Upper lobe of left lung (tissue), 6 donors: ENCODE data around the gene NDUFV3. TPM values are rescaled to one million over a fixed set of nuclear protein-coding genes. Genes with fewer than 3 reads are reported as not detected.

Source experiments
- ATAC-seq, 2 donors: fragments of 200-7000 bp; cut with Tn5 transposase; one replicate each; pipeline ENCODE4 v1.9.1; 2022; ENCODE audit warnings: mild to moderate bottlenecking in 2 of 2, moderate library complexity in 2 of 2; ENCODE audit not compliant: low FRiP score in 2 of 2
- DNase-seq, 2 donors: peaks; one replicate each; pipeline ENCODE4 v3.0.0-alpha.2; 2019 to 2020
- H3K27ac ChIP-seq, 4 donors: fragments of 200-600 bp; sonication (generic); one replicate each; pipeline ENCODE4 v1.5.1; 2016 to 2019
- H3K27me3 ChIP-seq, 4 donors: fragments of 200-600 bp; sonication (generic); one replicate each; pipeline ENCODE4 v1.5.1; 2017 to 2019
- H3K36me3 ChIP-seq, 4 donors: fragments of 200-600 bp; sonication (generic); one replicate each; pipeline ENCODE4 v1.5.1; 2016 to 2019
- H3K4me1 ChIP-seq, 4 donors: fragments of 200-600 bp; sonication (generic); one replicate each; pipeline ENCODE4 v1.5.1; 2018 to 2019
- H3K4me3 ChIP-seq, 4 donors: fragments of 200-600 bp; sonication (generic); one replicate each; pipeline ENCODE4 v1.5.1; 2017 to 2019; ENCODE audit warnings: mild to moderate bottlenecking in 2 of 4, moderate library complexity in 1 of 4
- H3K9me3 ChIP-seq, 4 donors: fragments of 200-600 bp; sonication (generic); one replicate each; pipeline ENCODE4 v1.5.1; 2018 to 2019
- EP300 ChIP-seq, 4 donors: sonication (generic); formaldehyde crosslinking; IDR thresholded peaks; one replicate each; pipeline ENCODE4 v1.5.1; 2017; ENCODE audit warnings: antibody characterized with exemption in 4 of 4, control low read depth in 2 of 4
- POLR2A ChIP-seq, 4 donors: fragments of 450-650 bp; IDR thresholded peaks; one replicate each; pipeline ENCODE4 v1.5.1; 2016 to 2017; ENCODE audit warnings: antibody characterized with exemption in 4 of 4, mild to moderate bottlenecking in 2 of 4
- POLR2AphosphoS5 ChIP-seq, 2 donors: sonication (generic); formaldehyde crosslinking; IDR thresholded peaks; one replicate each; pipeline ENCODE4 v1.5.1; 2017; ENCODE audit warnings: antibody characterized with exemption in 2 of 2
- WGBS, 2 donors: methylation state at CpG; one replicate each; pipeline ENCODE4 v1.1.5; 2017 to 2018; 5-methylcytosine and 5-hydroxymethylcytosine counted together
- total RNA-seq, 6 donors: library from RNA; depleted of rRNA in 4 of 6; stranded (reverse); fragments of >200 nt in 4 of 6; gene quantifications; one replicate each; pipeline versions ENCODE4 v1.1.0 to v1.2.1, GENCODE V29; 2016 to 2021
- TF ChIP-seq, protein P1 (sequence below), 6 experiments: fragments of 450-650 bp in 4 of 6; fragments of 200-600 bp in 2 of 6; sonication (generic) in 2 of 6; IDR thresholded peaks; one replicate each; pipeline ENCODE4 v1.5.1; 2016 to 2019; ENCODE audit warnings: antibody characterized with exemption in 6 of 6
- donor health status: DM: no; HTN: no; CAD: no; lungs with moderate emphysema.
- donor health status: DM: no; HTN: yes; CAD: no; lungs with severe emphysema.

NDUFV3 gene
- total RNA-seq, 6 donors from 2014 or later: 33.7 to 97.4 (median 44.9) TPM

DNA sequence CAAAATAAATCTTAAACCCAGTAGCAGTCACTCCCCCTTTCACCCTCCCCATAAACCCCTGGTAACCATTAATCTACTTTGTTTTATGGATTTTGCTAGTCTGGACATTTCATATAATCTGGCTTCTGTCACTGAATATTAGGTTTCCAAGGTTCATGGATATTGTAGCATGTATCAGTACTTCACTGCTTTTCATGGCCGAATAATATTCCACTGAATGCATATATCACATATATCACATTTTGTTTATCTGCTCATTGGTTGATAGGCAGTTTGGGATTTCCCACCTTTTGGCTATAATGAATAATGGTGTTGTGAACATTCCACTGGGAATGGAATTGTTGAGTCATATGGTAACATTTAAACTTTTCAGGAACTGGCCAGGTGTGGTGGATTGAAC is 9.2 kb upstream of the NDUFV3 start:
- Histone ChIP-seq H3K9me3 (no peaks in the 10 kb centered on the region), H3K27ac (no peak overlapping the region), H3K36me3 (no peaks in the 10 kb centered on the region), H3K4me3 (no peak overlapping the region), H3K27me3 (no peaks in the 10 kb centered on the region), H3K4me1 (peaks cover 6 to 12% (median 6%) of the 10 kb centered on the region in 4 donors)
- DNase-seq (no peak), ATAC-seq (no peak)
- 96 to 97% methylated on average over 1 of the region's 1 CpG for WGBS, 2 donors
- TF ChIP-seq, protein P1, sequence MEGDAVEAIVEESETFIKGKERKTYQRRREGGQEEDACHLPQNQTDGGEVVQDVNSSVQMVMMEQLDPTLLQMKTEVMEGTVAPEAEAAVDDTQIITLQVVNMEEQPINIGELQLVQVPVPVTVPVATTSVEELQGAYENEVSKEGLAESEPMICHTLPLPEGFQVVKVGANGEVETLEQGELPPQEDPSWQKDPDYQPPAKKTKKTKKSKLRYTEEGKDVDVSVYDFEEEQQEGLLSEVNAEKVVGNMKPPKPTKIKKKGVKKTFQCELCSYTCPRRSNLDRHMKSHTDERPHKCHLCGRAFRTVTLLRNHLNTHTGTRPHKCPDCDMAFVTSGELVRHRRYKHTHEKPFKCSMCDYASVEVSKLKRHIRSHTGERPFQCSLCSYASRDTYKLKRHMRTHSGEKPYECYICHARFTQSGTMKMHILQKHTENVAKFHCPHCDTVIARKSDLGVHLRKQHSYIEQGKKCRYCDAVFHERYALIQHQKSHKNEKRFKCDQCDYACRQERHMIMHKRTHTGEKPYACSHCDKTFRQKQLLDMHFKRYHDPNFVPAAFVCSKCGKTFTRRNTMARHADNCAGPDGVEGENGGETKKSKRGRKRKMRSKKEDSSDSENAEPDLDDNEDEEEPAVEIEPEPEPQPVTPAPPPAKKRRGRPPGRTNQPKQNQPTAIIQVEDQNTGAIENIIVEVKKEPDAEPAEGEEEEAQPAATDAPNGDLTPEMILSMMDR (IDR thresholded peaks at IDR 0.05): no peak
- no peak for TF ChIP-seq POLR2A (IDR thresholded peaks at IDR 0.05)
- no peak for TF ChIP-seq POLR2AphosphoS5 (IDR thresholded peaks at IDR 0.05)
- no peak for TF ChIP-seq EP300 (IDR thresholded peaks at IDR 0.05)

DNA sequence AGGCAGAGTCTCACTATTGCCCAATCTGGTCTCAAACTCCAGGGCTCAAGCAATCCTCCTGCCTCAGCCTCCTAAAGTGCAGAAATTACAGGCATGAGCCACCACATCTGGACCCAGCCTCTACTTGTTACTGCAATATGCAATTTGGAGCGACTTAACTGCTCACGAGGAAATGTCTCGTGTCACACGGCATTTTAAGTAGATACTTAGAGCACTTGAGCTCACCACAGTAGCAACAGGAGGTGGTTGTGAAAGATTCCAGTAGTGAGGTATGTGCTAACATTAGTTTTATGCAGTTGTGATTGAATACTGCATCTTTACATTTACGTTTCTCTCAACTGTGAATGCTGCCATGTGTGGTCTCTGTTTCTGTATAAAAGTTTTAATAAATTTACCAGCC is 5.8 kb upstream of the NDUFV3 start:
- Histone ChIP-seq H3K4me3 (no peak overlapping the region), H3K9me3 (no peaks in the 10 kb centered on the region), H3K27ac (peak overlapping the region in 1 of 4 donors; percentile 44), H3K27me3 (no peaks in the 10 kb centered on the region), H3K36me3 (no peaks in the 10 kb centered on the region), H3K4me1 (peaks cover 0 to 3% (median 1%) of the 10 kb centered on the region in 4 donors)
- TF ChIP-seq, protein P1 (IDR thresholded peaks at IDR 0.05): no peak
- TF ChIP-seq EP300 (IDR thresholded peaks at IDR 0.05) (peak in 1 of 4 donors; percentile 88), POLR2AphosphoS5 (IDR thresholded peaks at IDR 0.05) (peak in 1 of 2 donors; percentile 42), POLR2A (IDR thresholded peaks at IDR 0.05) (no peak)
- 58 to 74% methylated on average over 5 of the region's 5 CpGs for WGBS, 2 donors
- DNase-seq (peak in 1 of 2 donors; percentile 67), ATAC-seq (peak in 1 of 2 donors; percentile 67)

DNA sequence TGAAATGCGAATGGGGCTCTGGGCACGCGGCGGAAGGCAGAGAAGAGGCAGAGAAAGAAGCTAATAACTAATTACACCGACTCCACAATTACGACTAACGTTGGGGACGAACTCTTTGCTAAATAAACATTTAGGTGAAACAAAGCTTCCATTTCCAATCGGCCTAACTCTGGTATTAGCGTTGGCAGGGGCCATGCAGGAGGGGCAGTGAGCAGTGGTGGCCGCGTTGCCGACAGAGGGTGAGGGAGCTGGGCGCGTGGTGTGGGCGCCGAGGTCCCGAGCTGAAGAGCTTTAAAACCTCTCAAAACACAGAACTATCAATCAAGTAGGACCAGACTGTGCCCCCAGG is 553 bp upstream of the NDUFV3 start:
- 17 to 21% methylated on average over 18 of the region's 18 CpGs for WGBS, 2 donors
- H3K4me1 ChIP-seq: peaks cover 7 to 17% (median 10%) of the 10 kb centered on the region in 4 donors
- ATAC-seq (peak; percentile 21 to 58), DNase-seq (no peak)
- H3K27ac ChIP-seq: peak overlapping the region; percentile 94 to 98 (median 96)
- peaks cover 0 to 12% (median 8%) of the 10 kb centered on the region in 4 donors for H3K36me3 ChIP-seq
- H3K4me3 ChIP-seq: peak overlapping the region; percentile 49 to 97 (median 79)
- H3K9me3 ChIP-seq: no peaks in the 10 kb centered on the region
- no peaks in the 10 kb centered on the region for H3K27me3 ChIP-seq
- TF ChIP-seq POLR2A (IDR thresholded peaks at IDR 0.05): no peak

DNA sequence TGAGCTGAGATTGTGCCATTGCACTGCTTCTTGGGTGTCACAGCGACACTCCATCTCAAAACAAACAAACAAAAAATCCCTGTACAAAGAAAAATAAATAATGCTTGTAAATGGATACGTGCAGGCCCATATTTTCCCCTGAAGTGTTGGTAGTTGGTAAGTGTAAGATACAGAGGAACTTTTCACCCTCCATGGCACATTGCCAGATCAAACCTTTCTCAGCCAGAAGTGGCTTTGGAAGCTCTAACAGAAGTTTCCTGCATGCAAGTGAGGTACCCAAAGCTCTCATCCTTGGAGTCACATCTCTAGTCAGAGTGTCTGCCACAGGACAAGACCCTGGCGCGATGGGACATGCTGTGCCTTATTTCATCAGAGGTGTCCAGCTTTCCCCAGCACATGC is 7.3 kb downstream of the NDUFV3 start:
- peaks cover 0 to 15% (median 1%) of the 10 kb centered on the region in 4 donors for H3K4me1 ChIP-seq
- TF ChIP-seq, protein P1 (IDR thresholded peaks at IDR 0.05): no peak
- TF ChIP-seq POLR2AphosphoS5 (IDR thresholded peaks at IDR 0.05) (no peak), POLR2A (IDR thresholded peaks at IDR 0.05) (no peak), EP300 (IDR thresholded peaks at IDR 0.05) (no peak)
- no peak overlapping the region for H3K27ac ChIP-seq
- WGBS, 2 donors: 84 to 86% methylated on average over 4 of the region's 4 CpGs
- DNase-seq: no peak
- no peaks in the 10 kb centered on the region for H3K9me3 ChIP-seq
- no peak for ATAC-seq
- no peaks in the 10 kb centered on the region for H3K27me3 ChIP-seq
- H3K4me3 ChIP-seq: no peak overlapping the region
- H3K36me3 ChIP-seq: peaks cover 19 to 83% (median 60%) of the 10 kb centered on the region in 4 donors

DNA sequence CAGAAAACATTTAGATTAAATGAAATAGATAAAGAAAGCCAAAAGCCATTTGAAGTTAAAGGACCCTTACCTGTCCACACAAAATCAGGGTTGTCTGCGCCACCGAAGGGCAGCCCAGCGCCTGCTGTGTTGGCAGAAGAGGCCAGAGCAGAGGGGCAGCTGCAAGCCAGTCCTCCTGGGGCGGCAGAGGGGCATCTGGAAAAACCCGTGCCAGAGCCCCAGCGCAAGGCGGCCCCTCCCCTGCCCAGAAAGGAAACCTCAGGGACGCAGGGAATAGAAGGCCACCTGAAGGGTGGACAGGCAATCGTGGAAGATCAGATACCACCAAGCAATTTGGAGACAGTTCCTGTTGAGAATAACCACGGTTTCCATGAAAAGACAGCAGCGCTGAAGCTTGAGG is 10.7 kb downstream of the NDUFV3 start:
- no peak for TF ChIP-seq POLR2AphosphoS5 (IDR thresholded peaks at IDR 0.05)
- TF ChIP-seq, protein P1 (IDR thresholded peaks at IDR 0.05): no peak

More for the DNA sequence above, 10.7 kb downstream of the NDUFV3 start:
- DNase-seq: peak in 1 of 2 donors; percentile 63
- 95 to 99% methylated on average over 11 of the region's 11 CpGs for WGBS, 2 donors
- H3K27me3 ChIP-seq: no peaks in the 10 kb centered on the region
- H3K9me3 ChIP-seq: no peaks in the 10 kb centered on the region
- H3K4me1 ChIP-seq: peaks cover 0 to 14% (median 0%) of the 10 kb centered on the region in 4 donors
- ATAC-seq: no peak
- no peak overlapping the region for H3K4me3 ChIP-seq
- H3K27ac ChIP-seq: no peak overlapping the region
- H3K36me3 ChIP-seq: peaks cover 11 to 88% (median 64%) of the 10 kb centered on the region in 4 donors
